Endothelial cell (in vitro differentiated cells): ENCODE data around the gene CHD5. TPM values are rescaled to one million over a fixed set of nuclear protein-coding genes. Genes with fewer than 3 reads are reported as not detected.

Experiments used
- DNase-seq: peaks from one replicate; pipeline ENCODE4 v3.0.0; 2021; ENCODE audit warnings: low spot score
- H3K27ac Mint-ChIP-seq: one replicate; pipeline ENCODE4 v1.8.0; 2021; ENCODE audit warnings: mixed read lengths, inconsistent platforms; ENCODE audit not compliant: unreplicated experiment
- H3K27me3 Mint-ChIP-seq: one replicate; pipeline ENCODE4 v1.8.0; 2021; ENCODE audit warnings: mild to moderate bottlenecking, moderate library complexity, mixed read lengths, inconsistent platforms; ENCODE audit not compliant: unreplicated experiment
- H3K36me3 Mint-ChIP-seq: one replicate; pipeline ENCODE4 v1.8.0; 2021; ENCODE audit warnings: mild to moderate bottlenecking, low read depth, mixed read lengths, inconsistent platforms; ENCODE audit not compliant: unreplicated experiment
- H3K4me1 Mint-ChIP-seq: one replicate; pipeline ENCODE4 v1.8.0; 2021; ENCODE audit warnings: mild to moderate bottlenecking, mixed read lengths, inconsistent platforms; ENCODE audit not compliant: unreplicated experiment
- H3K4me3 Mint-ChIP-seq: one replicate; pipeline ENCODE4 v1.8.0; 2021; ENCODE audit warnings: mild to moderate bottlenecking, mixed read lengths, inconsistent platforms; ENCODE audit not compliant: unreplicated experiment
- H3K9me3 Mint-ChIP-seq: one replicate; pipeline ENCODE4 v1.8.0; 2021; ENCODE audit warnings: mixed read lengths, inconsistent platforms; ENCODE audit not compliant: unreplicated experiment
- total RNA-seq: library from RNA; stranded (reverse); fragmentation: NEBNext Ultra II Directional; extraction: Animal tissue kit (Norgen Biotek cat#: 25700); gene quantifications from one replicate; pipeline ENCODE4 v1.2.1, GENCODE V29; 2021; ENCODE audit not compliant: unreplicated experiment
- TF ChIP-seq, protein P1 (sequence below): fragments of 200-600 bp; sonication (generic); IDR thresholded peaks from one replicate; pipeline ENCODE4 v1.5.0; 2021; ENCODE audit warnings: antibody characterized with exemption; ENCODE audit not compliant: unreplicated experiment

CHD5 gene
- total RNA-seq, 1 donor from 2014 or later = 0.15 TPM

DNA sequence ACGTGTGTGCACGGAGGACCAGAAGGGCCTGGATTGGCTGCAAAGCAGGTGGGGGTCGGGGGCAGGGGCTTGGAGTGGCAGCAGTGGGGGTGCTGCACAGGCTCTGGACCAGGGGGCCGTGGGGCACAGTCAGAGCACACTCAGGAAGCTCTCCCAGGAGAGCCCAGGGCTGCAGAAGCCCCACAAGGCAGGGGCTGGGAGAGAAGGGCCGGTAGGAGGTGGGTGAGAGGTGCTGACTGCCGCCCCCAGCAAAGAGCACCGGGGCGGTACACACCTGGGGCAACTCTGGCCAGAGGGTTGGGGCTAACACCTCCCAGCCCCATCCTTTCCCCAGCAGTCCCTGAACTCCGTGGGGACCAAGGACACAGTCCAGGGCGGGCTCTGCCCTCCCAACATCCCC lies 13.9 kb downstream of the CHD5 start:
- Mint-ChIP-seq H3K27ac (no peak overlapping the region), H3K36me3 (no peaks in the 10 kb centered on the region), H3K4me3 (no peak overlapping the region), H3K27me3 (peaks cover 10% of the 10 kb centered on the region), H3K9me3 (no peaks in the 10 kb centered on the region), H3K4me1 (no peaks in the 10 kb centered on the region)
- DNase-seq = no peak
- TF ChIP-seq, protein P1, sequence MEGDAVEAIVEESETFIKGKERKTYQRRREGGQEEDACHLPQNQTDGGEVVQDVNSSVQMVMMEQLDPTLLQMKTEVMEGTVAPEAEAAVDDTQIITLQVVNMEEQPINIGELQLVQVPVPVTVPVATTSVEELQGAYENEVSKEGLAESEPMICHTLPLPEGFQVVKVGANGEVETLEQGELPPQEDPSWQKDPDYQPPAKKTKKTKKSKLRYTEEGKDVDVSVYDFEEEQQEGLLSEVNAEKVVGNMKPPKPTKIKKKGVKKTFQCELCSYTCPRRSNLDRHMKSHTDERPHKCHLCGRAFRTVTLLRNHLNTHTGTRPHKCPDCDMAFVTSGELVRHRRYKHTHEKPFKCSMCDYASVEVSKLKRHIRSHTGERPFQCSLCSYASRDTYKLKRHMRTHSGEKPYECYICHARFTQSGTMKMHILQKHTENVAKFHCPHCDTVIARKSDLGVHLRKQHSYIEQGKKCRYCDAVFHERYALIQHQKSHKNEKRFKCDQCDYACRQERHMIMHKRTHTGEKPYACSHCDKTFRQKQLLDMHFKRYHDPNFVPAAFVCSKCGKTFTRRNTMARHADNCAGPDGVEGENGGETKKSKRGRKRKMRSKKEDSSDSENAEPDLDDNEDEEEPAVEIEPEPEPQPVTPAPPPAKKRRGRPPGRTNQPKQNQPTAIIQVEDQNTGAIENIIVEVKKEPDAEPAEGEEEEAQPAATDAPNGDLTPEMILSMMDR = no peak

DNA sequence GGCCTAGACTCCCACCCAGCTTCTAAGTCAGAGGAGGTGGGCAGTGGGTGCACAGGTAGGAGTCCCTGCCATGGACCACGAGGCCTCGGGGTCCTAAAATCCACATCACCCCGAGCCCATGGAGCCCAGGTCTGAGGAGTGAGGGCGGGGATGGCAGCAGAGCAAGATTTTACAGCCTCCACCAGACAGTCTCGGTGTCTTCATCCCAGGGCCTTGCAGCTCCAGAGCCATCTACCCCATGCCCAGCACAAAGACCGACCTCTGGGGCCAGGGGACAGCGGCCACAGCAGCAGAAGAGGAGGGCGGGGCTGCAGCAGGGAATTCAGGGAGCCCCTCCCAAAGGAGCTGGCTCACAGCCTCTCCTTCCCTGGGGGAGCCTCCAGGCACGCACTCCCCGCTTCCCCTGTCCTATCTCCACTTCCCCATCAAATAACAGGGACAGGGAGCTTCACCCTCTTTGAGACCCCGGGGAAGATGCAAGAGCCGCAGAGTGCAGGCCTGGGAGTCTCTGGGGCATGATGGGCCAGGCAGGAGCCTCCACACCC lies 14.6 kb downstream of the CHD5 start:
- H3K27me3 Mint-ChIP-seq = peaks cover 10% of the 10 kb centered on the region
- H3K4me1 Mint-ChIP-seq = peaks cover 3% of the 10 kb centered on the region
- no peaks in the 10 kb centered on the region for H3K9me3 Mint-ChIP-seq

DNA sequence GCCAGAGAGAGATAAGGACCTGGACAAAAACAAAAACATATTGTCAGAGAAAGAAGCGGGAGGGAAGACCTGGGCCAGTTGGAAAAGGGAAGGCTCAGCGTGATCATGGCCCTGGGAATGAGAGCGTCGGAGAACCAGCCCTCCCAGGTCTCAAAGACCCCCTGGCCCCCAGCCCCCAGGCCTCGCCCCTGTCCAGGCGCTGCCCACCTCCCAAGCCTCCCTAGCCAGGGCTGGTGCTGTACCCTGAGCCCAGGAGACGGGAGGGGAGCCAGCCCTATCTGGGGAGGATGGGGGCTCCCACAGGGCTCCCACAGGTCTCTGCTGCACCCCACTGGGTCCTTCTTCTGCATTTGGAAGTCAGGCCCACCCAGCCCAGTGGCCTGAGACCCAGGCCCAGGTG lies 15.1 kb downstream of the CHD5 start:
- H3K36me3 Mint-ChIP-seq = no peaks in the 10 kb centered on the region
- no peak overlapping the region for H3K27ac Mint-ChIP-seq
- H3K27me3 Mint-ChIP-seq = peaks cover 10% of the 10 kb centered on the region
- no peak for DNase-seq
- TF ChIP-seq, protein P1 = no peak
- no peaks in the 10 kb centered on the region for H3K9me3 Mint-ChIP-seq
- H3K4me3 Mint-ChIP-seq = no peak overlapping the region
- peaks cover 3% of the 10 kb centered on the region for H3K4me1 Mint-ChIP-seq

More for the DNA sequence above, 14.6 kb downstream of the CHD5 start:
- TF ChIP-seq, protein P1 = no peak
- DNase-seq = no peak
- Mint-ChIP-seq H3K36me3 (no peaks in the 10 kb centered on the region), H3K4me3 (no peak overlapping the region), H3K27ac (no peak overlapping the region)

DNA sequence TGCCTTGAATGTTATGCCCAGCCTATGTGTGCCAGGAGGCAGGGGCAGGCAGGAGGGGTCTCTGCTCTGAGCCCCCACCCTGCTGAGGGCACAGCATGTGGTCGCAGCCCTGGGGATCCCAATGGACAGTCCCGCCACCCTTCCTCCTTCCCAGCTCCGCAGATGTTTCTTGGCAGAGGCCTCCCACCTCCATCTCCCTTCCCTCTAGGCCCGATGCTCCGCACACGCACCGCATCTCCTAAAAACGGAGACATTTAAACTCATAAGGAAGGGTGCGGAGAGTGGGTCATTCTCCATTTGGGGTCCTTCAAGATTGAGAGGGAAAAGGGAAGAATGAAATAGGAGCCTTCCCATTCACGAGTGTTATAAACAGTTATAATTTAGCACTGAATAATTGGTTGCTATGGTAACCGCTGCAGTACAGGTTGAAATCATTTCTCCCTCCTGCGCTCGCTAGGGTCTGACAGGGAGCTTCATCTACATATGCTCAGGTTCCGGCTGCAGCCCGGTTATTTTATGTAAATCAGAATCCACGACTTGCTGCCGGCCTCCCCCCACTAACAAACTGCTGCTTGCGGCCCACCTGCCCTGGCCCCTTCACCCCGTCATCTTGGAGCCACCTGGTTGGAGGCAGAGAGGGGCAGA lies 16.0 kb downstream of the CHD5 start:
- peaks cover 14% of the 10 kb centered on the region for H3K27me3 Mint-ChIP-seq

More for the DNA sequence above, 16.0 kb downstream of the CHD5 start:
- H3K27ac Mint-ChIP-seq = no peak overlapping the region
- H3K4me1 Mint-ChIP-seq = peaks cover 6% of the 10 kb centered on the region
- no peaks in the 10 kb centered on the region for H3K9me3 Mint-ChIP-seq
- H3K4me3 Mint-ChIP-seq = no peak overlapping the region
- TF ChIP-seq, protein P1 = no peak
- no peak for DNase-seq
- H3K36me3 Mint-ChIP-seq = peaks cover 3% of the 10 kb centered on the region
